Fibroblast of skin of abdomen (primary cell): Measurements from ENCODE around the gene TBC1D21. TPM values are rescaled to one million over a fixed set of nuclear protein-coding genes. Genes with fewer than 3 reads are reported as not detected.
A peak's percentile ranks its signal among the peaks of the same experiment; 100 is the strongest.

Experiments
- DNase-seq: peaks from one replicate; pipeline ENCODE4 v3.0.0-alpha.2; 2013
- polyA plus RNA-seq, 2 experiments: library from polyadenylated mRNA; unstranded; fragments of 120-200 nt; gene quantifications; one replicate each; pipeline ENCODE4 v1.2.1, GENCODE V29; 2013; ENCODE audit not compliant: insufficient read length in 2 of 2

The TBC1D21 gene
- not detected for polyA plus RNA-seq (2013, experiment 1 of 2; ENCODE audit: insufficient read length)
- not detected for polyA plus RNA-seq (2013, experiment 2 of 2; ENCODE audit: insufficient read length)

GRCh38 chr15:73873456-73873855, at the start of gene TBC1D21:
Gene TBC1D21, plus strand, starts transcription at chr15:73873564. Its CDS starts 146 bp downstream, at chr15:73873710.
- no peak for DNase-seq

GRCh38 chr15:73826711-73827251, 46.6 kb upstream of the TBC1D21 start:
- DNase-seq: no peak

GRCh38 chr15:73829523-73829922, 43.8 kb upstream of the TBC1D21 start:
- DNase-seq: no peak

- no peak for DNase-seq
Measured at GRCh38 chr15:73832657-73833056, 40.7 kb upstream of the TBC1D21 start.

GRCh38 chr15:73836845-73837244, 36.5 kb upstream of the TBC1D21 start:
- no peak for DNase-seq

GRCh38 chr15:73838831-73839426, 34.4 kb upstream of the TBC1D21 start:
- no peak for DNase-seq

- DNase-seq: no peak
Measured at GRCh38 chr15:73839699-73840377, 33.5 kb upstream of the TBC1D21 start.

GRCh38 chr15:73840771-73841170, 32.6 kb upstream of the TBC1D21 start:
- DNase-seq: no peak

GRCh38 chr15:73841756-73842725, 31.3 kb upstream of the TBC1D21 start:
- no peak for DNase-seq

- DNase-seq: no peak
Measured at GRCh38 chr15:73843787-73844186, 29.6 kb upstream of the TBC1D21 start.

GRCh38 chr15:73844356-73844755, 29.0 kb upstream of the TBC1D21 start:
- peak; percentile 74 for DNase-seq

- no peak for DNase-seq
Measured at GRCh38 chr15:73845507-73845906, 27.9 kb upstream of the TBC1D21 start.

- DNase-seq: no peak
Measured at GRCh38 chr15:73845907-73846306, 27.5 kb upstream of the TBC1D21 start.

GRCh38 chr15:73849641-73850040, 23.7 kb upstream of the TBC1D21 start:
- DNase-seq: no peak

- no peak for DNase-seq
Measured at GRCh38 chr15:73850228-73850627, 23.1 kb upstream of the TBC1D21 start.

GRCh38 chr15:73851689-73852088, 21.7 kb upstream of the TBC1D21 start:
- peak; percentile 61 for DNase-seq

GRCh38 chr15:73852507-73852906, 20.9 kb upstream of the TBC1D21 start:
- DNase-seq: no peak

GRCh38 chr15:73854265-73854664, 19.1 kb upstream of the TBC1D21 start:
- DNase-seq: no peak

- no peak for DNase-seq
Measured at GRCh38 chr15:73856458-73857192, 16.7 kb upstream of the TBC1D21 start.

GRCh38 chr15:73857193-73857920, 16.0 kb upstream of the TBC1D21 start:
- no peak for DNase-seq

- no peak for DNase-seq
Measured at GRCh38 chr15:73858062-73858461, 15.3 kb upstream of the TBC1D21 start.
